Measurements from ENCODE around the gene SUSD5.
"Not testable (repeated sequence)": the region's sequence is repeated elsewhere in the genome, so short reads cannot be mapped to it uniquely, and the experiment has no call there.

Gene SUSD5

GRCh38 chr3:33152363-33153360 lies 65.9 kb downstream of the SUSD5 start:
- no peak for DNase-seq (ENCODE audit: low read depth in 2 of 2)

- no peak for DNase-seq (ENCODE audit: low read depth in 2 of 2)
Measured at GRCh38 chr3:33149342-33149741, 69.3 kb downstream of the SUSD5 start.

DNA sequence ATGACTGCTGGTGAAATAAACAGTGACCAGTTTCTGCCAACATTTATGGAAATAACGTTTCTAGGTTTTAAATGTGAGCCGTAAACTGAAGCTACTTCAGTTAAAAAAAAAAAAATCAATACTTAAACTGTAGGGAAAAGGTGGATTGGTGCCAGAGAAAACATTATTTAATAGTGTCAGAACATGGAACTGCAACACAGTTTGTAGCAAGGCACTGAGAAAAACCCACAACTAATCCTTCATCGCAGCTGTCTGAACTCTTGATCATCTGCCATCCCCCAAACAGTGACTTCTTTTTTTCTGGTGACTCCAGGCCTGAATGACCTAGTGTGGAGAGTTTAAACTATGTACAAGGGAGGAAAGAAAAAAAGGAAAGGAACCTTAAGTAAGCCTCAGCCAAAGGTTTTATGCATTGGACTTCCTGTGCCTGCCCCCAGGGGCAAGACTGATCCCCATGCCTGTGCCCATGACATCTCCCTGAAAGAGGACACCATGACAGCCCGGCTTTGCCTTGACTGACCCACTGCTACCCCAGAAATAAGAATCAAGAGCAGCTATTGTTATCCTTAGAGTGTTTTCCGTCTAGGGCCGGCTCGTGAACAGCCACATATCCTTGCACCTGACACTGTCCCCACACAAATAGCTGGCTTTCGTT lies 71.7 kb downstream of the SUSD5 start:
- DNase-seq (ENCODE audit: low read depth in 2 of 2): no peak

- no peak for DNase-seq (ENCODE audit: low read depth in 2 of 2)
Measured at GRCh38 chr3:33145901-33146580, 72.6 kb downstream of the SUSD5 start.

DNA sequence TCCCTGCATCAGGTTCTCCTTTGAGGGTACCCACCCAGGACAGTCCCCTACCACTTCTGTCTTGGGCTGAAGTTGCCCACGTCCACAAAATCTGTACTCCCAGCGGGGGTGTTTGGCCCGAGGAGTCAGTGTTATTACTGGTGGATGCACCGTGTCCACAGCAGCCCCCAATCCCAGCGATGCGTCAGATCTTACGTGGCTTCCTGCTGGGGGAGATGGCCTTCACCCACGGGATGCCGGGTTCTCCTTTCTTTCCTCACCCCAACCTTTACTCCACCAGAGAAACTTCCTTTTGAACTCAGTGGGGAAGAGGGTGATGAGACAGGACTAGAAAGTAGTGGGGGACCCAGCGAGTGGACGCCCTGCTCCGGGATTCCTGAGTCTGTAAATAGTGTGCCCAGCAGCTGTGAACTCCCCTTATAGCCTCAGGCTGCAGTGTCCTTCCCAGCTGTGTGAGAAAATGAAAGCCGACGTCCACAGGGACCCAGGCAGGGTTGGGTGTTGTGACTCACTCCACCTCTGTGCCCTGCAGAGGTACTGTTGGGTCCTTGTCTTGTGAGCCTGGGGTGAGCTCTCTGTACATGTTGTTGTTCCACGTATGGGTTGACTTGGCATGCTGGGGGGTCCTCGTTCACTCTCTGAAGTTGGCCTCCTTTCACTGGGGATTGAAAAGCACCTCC lies 73.2 kb downstream of the SUSD5 start:
- DNase-seq (ENCODE audit: low read depth in 2 of 2): no peak

DNA sequence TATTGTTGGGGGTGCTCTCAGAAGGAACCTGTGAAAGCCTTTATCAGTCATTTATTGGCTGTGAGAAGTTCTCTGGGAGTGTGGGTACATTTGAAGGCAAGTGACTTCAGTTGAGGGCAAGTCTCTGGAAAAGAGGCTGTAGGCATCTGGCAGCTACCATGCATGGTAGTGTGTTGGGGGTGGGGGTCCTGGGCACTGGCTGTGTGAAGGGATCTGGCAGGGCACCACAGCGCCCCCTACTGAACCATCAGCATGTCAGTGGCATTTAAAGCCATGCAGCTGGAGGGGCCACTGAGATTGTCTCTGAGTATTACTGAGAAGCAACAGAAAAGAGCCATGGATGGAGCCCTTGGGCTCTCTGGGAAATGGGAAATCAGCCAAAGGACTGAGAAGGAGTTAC lies 74.2 kb downstream of the SUSD5 start:
- DNase-seq (ENCODE audit: low read depth in 2 of 2): no peak

GRCh38 chr3:33141006-33141405 lies 77.6 kb downstream of the SUSD5 start:
- no peak for DNase-seq (ENCODE audit: low read depth in 2 of 2)

GRCh38 chr3:33139996-33140395 lies 78.6 kb downstream of the SUSD5 start:
- no peak for DNase-seq (ENCODE audit: low read depth in 2 of 2)

DNA sequence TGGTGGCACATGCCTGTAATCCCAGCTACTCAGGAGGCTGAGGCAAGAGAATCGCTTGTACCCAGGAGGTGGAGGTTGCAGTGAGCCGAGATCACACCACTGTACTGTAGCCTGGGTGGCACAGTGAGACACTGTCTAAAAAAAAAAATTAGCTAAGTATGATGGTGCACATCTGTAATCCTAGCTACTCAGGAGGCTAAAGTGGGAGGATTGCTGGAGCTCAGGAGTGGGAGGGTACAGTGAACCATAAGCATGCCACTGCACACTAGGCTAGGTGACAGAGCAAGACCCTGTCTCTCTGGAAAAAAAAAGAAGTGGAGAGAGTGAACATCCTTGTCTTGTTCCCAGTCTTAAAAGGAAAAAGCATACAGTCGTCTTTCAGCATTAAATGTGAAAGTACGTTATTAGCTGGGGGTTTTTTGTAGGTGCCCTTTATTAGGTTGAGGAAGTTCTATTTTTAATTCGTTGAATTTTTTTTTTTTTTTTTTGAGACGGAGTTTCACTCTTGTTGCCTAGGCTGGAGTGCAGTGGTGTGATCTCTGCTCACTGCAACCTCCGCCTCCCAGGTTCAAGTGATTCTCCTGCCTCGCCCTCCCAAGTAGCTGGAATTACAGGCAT lies 79.5 kb downstream of the SUSD5 start:
- DNase-seq (ENCODE audit: low read depth in 2 of 2): not testable (repeated sequence)

GRCh38 chr3:33137691-33138090 lies 80.9 kb downstream of the SUSD5 start:
- no peak for DNase-seq (ENCODE audit: low read depth in 2 of 2)

DNA sequence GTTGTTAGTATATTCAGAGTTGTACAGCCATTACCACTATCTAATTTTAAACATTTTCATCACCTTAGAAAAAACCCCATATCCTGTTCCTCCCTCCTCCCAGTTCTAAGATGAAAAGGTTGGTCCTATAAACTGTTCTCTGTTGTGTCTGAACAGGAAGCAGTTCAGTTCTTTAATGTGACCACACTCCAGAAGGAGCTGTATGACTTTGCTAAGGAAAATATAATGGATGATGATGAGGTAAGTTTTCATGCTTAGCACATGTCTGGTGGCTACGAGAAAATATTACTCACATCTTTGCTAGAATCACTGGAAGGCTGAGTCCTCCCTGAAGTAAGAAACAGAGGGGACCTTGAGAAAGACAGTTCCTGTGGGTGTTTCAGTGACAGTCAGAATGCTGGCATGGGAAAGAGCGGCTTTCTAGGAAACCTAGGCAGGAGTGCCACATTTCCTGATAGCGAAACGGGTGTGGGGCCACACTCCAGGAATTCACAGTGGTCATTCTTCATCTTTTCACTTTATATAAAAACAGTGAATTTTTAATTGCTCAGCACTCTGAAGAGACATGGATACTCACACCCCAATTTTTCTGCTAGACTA lies 84.5 kb downstream of the SUSD5 start:
- no peak for DNase-seq (ENCODE audit: low read depth in 2 of 2)

DNA sequence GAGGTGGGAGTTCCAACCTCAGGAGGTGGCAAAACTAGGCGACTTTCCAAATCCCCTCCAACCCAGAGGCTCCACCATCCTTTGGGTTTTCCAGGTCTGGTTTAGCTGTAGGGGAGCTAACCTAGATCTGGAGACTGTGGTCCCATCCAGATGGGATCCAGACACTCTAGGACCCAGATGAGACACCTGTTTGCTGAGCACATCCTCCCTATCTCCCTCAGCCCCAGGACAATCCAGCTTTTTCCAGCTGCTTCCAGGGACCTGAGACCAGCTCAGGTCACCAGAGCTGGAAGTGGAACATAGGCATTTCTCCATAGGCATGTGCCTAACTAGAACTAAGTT lies 86.6 kb downstream of the SUSD5 start:
- DNase-seq (ENCODE audit: low read depth in 2 of 2): no peak

- no peak for DNase-seq (ENCODE audit: low read depth in 2 of 2)
Measured at GRCh38 chr3:33131331-33132018, 87.1 kb downstream of the SUSD5 start.

DNA sequence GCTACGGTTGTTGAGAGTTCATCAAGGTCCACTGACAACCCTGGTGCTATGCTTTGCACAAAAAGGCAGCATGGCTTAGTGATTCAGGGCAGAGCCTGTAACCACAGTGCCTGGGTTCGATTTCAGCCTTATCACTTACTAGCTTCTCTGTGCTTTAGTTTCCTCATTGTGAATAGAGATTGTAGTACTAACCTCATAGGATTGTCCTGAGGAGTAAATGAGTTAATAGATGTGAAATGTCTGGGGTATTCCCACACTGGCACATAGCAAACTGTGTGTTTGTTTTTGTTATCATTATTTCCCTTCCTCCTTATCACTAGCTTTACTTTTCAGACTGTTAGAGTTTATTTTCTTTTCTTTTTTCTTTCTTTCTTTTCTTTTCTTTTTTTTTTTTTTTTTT lies 88.5 kb downstream of the SUSD5 start:
- no peak for DNase-seq (ENCODE audit: low read depth in 2 of 2)

GRCh38 chr3:33128706-33129105 lies 89.9 kb downstream of the SUSD5 start:
- no peak for DNase-seq (ENCODE audit: low read depth in 2 of 2)

GRCh38 chr3:33125840-33126239 lies 92.8 kb downstream of the SUSD5 start:
- no peak for DNase-seq (ENCODE audit: low read depth in 2 of 2)

DNA sequence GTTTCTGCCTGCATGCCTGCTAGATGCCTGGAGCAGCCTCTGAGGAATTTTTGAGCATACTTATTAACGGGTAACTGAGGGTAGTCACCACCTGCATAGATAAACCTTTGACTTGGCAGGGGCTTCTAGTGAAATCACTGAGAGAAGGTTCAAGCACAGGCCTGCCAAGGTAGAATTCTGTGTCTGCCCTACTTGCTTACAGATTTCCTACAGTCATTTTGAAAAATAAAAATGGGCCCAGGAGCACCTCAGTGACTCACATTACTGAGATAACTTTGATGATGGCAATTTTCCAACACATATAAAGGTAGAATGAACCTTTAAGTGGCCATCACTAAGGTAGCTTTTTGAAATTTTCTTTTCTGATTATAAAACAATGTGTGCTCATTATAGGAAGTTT lies 94.0 kb downstream of the SUSD5 start:
- DNase-seq (ENCODE audit: low read depth in 2 of 2): no peak

DNA sequence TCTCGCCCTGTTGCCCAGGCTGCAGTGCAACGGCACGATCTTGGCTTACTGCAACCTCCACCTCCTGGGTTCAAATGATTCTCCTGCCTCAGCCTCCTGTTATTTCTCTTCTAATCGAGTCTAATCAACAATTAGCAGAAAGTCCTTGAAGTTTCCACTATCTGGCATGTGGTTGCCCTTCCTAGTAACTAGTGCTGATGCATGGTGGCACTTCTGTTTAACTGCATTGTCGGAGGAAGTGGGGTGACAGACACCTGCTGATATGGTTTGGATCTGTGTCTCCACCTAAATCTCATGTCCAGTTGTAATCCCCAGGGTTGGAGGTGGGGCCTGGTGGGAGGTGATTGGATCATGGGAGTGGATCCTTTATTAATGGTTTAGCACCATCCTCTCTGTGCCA lies 95.6 kb downstream of the SUSD5 start:
- DNase-seq (ENCODE audit: low read depth in 2 of 2): no peak

DNA sequence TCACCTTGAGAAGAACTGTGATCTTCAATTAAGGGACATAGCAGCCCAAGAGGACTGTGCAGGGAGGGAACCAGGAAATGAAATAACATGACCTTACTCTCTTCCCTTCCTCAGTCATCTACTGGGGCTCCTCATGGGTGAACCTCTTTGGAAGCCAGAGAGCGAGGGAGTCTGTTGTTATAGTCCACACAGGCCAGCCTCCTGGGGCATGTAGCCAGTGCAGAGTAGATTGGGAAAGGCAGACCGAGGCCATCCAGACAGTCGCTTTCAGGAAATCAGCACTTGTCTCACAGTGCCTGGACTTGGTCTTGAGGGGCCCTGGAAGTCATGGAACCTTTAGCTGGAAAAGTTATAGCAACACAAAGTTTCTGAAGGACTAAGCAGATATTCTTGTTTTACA lies 98.7 kb downstream of the SUSD5 start:
- DNase-seq (ENCODE audit: low read depth in 2 of 2): no peak

GRCh38 chr3:33117461-33117860 lies 101.1 kb downstream of the SUSD5 start:
- DNase-seq (ENCODE audit: low read depth in 2 of 2): no peak
